Cerebellar cortex (tissue), 1 donor: ENCODE data around the gene ARL6IP4.

Experiments
- DNase-seq: peaks from one replicate; pipeline ENCODE4 v3.0.0-alpha.2; 2015; ENCODE audit warnings: low spot score

ARL6IP4 gene

DNA sequence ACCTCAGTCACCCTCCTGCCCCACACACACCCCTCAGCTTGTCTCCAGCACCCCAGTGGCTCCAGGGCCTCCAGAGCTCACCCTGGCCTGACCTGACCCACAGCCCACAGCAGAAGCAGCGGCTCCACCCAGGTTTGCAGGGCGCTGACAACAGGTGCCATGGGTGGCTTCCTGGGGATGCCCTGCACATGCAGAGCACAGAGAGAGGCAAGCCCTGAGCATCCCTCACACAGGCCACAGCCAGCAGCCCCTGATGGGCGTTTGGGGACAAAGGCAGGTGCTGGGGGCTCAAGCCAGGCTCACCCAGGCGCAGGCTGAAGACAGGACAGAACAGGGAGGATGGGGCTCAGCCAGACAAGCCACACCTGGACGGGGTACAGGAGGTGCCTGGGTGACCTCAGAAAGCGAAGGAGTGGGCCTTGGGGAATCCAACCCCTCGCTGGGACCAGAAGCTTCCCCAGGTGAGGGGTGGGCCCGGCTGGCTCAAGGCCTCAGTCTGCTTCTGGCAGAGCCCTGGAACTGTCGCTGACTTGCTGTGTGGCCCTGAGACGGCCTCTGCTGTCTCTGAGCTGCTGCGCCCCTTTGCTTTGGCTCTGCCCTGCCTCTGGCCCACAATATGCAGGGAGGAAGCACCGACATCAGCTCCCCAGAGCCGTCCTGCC lies 10.6 kb downstream of the ARL6IP4 start:
- no peak for DNase-seq

DNA sequence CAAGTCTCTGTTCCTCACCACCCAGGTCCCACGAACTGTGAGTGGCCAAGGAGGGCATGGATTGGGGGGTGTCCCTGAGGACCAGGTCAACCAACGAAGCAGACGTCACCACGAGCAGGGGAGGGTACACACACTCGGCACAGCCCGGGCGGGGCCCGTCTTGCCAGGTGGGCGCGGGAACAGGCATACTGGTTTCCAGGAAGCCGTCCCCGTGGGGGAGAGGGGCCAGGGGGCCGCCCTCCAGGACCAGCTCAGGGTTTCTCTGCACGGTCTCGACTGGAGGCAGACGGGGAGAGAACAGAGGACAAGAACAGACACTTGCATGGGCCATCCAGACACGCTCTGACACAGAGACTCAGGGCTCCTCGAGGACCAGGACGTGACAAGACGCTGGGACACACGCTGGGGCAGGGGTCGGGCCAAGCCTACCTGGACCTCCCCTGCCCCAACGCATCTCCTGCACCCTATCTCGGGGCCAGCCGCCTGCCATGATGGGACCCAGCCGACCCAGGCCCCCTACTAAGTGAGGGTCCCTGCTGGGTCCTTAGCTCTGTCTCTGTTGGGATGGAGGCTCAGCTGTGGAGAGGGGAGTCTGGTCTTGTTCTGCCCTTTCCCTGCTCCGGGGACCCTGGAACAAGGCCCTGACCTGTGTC lies 11.3 kb downstream of the ARL6IP4 start:
- no peak for DNase-seq

DNA sequence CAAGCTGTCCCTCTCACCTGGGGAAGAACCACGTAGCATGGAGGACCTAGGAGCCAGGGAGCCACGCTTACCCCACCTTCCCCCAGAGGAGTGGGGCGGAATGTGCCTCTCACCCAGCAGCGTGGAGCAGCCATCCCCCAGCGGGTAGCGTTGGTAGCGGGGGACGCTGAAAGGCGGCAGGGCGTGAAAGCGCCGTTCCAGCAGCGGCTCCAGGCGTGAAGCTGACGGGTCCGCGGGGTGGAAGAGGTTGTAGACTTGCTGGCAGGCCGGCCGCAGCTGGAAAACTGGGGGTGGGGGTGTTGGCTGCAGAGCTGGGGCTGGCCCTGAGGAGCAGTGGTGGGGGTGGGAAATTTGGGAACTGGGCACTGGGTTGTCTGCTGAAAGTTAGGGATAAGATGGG lies 11.9 kb downstream of the ARL6IP4 start:
- no peak for DNase-seq

DNA sequence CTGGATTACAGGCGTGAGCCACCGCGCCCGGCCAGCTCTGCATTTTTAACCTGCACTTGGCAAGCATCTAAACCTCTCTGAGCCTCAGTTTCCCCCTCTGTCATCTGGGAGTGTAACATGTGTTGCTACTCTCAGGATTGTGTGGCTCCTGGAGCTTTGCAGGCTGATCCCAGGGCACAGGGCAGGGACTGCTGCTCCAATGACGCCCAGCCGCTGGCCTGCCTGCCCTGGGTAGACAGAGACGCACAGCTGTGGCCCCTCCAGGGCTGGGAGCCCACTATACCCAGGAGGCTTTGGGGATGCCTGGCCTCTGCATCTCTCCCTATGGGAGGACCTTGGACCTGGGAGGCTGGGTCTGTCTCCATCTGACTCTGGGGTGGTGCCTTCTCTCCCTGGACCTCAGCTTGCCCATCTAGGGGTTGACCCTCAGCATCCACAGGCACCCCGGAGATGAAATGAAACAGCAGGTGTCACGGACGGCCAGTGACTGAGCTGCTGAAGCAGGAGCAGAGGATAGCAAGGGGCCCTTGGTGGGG lies 13.7 kb downstream of the ARL6IP4 start:
- DNase-seq: no peak

DNA sequence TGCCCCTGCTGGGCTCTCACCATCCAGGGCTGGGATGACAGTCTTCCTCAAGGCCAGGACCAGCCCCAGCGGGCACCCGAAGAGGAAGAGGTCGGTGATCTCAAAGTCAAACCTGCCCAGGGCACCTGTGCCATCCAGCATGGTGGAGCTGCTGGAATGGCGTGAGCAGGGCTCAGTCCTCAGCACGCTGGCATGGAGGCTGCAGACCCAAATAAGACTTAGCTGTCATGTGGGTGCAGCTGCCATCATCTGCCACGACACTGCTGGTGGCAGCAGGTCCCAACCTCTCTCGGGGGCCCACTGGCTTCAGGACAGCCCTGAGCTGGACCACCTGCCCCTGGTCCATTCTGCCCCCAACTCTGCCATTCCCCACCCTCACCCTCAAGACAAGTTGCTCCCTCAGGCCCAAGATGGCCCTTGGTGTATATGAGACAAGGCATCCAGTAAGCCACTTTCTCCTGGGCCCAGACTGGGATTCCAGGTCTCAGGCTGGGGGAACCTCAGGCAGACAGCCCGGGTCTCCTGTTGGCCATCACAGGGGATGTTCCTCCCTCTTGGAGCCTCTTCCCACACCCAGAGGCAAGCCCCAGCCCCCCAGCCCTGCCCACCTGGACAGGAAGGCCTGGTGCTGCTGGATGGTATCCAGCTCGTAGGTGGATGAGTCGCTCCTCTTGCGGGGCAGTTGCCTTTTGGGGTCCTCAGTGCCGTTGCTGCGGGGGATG lies 14.5 kb downstream of the ARL6IP4 start:
- no peak for DNase-seq

DNA sequence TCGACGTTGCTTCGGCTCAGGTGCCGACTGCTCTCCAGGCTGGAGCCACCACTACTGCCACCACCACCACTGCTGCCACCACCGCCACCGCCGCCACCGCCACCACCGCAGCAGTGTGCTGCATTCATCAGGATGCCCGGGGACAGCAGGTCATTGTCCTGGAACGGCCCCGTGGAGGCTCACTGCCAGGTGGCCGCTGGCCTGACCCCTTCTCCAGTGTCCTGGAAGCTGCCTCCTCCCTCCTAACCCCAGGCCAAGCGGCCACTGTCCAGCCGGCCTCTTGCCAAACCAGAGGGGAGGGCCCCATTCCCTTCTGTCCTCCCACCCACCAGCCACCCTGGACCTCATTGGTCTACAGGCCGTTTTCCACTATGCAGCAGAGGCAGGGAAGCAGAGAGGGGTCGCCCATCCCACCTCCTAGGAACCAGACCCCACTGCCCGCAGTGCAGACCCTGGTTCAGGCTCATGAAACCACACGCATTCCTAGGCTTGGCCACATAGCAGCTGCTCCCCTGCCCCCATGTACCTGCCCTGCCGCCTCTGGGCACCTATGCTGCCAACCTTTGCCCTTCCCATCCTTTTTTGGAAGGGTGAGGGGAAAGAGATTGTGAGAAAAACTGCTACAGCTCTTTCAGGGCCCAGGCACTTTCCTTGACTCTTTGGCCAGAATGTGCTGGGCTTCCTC lies 15.2 kb downstream of the ARL6IP4 start:
- DNase-seq: no peak

DNA sequence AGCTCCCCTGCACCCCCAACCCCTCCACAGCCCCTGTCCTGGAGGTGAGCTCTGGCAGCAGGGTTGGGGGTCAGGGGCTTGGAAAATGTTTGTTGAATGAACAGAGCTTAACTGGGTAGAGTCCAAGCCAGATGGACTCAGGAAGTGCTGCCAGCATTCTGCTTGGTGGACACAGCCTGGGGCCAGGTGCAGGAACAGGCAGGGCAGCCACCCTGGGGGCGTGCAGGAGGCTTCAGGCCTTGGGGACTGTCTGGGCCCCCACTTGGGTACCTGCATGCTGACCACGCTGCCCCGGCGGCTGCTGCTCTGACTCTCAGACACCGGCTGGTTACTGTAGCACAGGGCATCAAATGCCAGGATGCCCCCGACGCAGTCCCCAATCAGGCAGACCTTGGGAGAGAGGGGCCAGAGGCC lies 15.7 kb downstream of the ARL6IP4 start:
- peak; percentile 35 for DNase-seq

DNA sequence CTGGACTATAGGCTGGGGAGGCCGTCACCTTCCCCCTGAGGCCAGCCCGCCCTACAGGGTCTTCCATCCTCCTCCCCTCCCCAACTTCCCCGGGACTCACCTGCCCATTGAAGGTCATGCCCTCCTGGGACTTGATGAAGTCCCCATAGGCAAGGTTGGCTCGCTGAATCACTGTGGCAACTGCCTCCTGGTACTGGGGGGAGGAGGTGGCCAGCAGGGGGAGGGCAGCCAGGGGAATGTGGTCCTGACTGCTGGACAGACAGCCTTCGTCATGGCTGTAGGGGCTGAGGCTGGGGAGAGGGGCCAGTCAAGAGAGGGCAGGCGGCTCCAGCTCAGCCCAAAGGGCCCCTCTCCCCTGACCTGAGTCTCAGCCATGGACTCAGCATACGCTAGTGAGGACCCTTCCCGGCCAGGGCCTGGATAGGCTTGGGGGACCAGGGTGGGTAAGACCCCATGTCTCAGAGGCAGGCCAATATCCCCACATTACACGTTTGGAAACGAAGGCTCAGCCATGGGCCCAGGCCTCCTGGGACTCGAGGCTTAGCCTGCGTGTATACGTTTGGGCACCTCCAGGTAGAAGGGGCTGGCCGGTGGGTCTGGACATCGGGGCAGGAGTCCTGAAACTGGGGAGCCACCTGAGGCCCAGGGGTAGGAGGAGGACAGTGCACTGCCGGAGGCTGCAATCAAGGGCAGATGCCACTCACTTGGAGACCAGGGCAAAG lies 16.3 kb downstream of the ARL6IP4 start:
- no peak for DNase-seq

DNA sequence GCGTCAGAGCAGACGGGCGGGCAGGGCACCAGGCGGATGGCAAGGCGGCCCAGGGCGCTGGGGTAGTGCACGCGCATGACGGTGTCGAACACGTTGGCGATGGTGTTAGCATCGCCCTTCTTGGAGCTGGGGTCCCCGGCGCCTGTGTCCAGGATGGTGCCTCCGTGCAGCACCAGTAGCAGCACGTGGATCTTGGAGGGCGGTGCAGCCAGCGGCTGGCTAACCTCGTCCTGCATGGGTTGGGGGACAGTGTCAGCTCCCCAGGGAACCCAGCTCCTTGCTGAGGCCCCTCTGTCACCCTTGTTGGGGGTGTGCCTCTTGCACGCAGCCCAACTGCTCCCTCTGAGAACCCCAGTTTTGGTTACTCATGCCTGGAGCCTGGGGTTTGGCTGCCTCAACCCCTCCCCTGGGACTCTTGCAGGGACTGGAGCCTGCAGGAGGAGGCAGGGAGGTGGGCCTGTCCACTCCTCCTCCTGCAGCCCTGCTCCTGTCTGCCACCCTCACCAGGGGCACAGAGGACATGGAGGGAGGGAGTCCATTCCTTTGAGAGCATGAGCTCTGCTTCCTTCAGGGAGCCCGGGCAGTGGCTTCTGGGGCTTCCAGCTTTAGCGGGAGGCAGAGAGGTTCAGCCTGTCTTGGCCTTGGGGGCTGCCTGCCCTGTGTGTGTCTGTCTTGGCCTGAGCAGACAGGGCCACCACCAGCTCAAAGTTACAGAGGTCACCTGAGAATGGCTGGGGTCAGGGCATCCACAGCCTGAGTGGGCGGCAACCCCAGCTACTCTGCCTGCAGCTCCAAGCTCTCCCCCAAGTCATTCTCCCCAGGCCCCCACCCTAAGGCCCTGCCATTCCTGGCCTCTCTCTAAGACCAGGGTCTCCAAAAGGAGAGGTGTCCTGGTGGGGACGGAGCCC lies 17.1 kb downstream of the ARL6IP4 start:
- DNase-seq: no peak

DNA sequence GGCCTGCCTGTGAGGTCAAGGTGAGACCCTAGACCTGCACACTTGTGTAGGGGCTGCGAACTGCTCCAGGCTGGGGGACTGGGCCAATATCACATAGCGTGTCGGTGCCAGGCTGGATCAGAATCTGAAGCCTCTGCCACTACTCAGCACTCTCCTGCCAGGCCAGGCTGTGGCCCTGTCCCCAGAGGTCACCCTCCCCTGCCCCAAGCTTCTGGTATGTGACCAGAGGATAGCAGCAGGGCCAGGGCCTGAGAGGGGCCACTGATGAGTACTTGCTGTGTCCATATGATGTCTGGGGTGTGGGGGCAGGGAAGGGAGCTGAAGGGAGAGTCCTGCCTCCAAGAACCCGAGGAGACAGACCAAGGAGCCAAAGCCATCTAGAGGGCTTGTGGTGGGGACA lies 17.8 kb downstream of the ARL6IP4 start:
- no peak for DNase-seq

DNA sequence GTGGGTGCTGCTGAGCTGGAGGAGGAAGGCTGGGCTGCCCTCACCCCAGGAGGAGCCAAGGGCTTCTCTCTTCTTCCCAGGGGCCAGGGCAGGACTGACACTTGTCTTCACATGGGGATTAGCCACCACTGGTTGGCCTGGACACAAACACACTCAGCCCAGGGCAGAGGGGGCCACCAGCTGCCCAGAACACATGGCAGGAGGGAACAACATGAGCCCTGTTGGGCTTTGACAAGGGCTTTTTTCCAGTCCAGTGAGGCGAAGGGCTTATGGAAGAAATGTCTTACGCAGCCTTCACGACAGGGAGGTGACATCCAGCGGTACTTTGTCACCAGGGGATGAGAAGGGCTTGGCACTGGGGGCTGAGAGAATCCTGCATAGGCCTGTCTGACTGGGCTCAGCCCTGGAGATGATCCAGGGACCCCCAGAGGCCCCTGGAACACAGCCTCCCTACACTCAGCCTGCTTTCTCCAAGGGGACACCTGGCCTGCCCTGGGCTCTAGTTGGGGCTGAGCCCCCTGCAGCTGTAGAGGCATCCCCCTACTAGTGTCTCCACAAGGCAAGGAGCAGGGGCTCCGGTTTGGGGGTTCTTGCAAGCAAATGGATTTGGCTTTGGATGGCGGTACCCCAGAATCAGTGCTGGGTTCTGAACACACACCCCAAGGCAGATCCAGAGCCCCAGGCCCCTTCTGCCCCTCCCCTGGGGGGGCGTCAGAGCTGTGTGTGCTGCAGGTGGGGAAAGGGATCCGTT lies 18.9 kb downstream of the ARL6IP4 start:
- DNase-seq: no peak

DNA sequence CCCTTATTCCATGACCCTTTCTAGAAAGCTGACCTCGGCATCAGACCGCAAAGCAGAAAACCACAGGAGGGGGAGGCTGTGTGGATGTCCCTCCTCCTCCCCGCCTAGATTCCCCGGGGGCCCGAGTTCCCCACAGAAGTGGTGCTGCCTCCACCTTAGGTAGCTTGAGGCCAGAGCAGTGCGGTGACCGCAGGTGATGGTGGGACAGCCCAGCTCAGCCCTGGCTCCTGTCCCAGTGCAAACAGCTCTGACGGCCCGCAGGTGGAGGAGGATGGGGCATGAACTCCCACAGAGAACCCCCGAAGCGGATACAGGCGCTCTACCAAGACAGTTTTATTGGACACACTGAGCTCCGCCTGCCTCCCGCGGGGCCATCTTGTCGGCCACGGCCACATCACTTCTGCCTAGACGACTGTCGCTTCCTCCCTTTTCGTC lies 19.5 kb downstream of the ARL6IP4 start:
- no peak for DNase-seq

DNA sequence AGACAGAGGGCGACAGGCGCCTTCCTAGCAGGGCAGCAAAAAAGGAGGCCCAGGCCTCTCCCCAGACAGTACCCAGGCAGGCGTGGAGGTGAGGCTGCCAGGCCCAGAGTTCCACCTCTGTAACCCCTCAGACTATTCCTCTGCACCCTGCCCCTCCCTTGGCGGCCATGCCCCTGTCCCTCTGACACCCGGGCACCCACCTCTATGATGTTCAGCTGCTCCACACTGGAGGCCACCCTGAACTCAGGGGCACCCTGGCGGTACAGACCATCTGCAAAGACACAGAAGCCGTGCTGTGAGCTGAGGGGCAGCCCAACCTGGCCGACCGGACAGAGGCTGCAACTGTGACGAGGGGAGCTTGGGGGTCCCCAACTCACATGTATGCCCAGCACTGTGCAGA lies 20.1 kb downstream of the ARL6IP4 start:
- no peak for DNase-seq

DNA sequence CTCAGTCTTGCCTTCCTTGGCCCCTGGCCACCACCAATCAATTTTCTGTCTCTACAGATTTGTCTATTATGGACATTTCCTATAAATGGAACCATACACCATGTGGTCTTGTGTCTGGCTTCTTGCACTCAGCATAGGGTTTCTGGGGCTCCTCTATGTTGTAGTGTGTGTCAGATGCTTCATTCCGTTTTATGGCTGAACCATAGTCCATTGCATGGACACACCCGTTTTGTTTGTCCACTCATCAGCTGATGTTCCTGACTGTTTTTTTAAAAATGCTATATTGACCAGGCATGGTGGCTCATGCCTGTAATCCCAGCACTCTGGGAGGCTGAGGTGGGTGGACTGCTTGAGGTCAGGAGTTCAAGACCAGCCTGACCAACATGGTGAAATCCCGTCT lies 21.0 kb downstream of the ARL6IP4 start:
- no peak for DNase-seq

DNA sequence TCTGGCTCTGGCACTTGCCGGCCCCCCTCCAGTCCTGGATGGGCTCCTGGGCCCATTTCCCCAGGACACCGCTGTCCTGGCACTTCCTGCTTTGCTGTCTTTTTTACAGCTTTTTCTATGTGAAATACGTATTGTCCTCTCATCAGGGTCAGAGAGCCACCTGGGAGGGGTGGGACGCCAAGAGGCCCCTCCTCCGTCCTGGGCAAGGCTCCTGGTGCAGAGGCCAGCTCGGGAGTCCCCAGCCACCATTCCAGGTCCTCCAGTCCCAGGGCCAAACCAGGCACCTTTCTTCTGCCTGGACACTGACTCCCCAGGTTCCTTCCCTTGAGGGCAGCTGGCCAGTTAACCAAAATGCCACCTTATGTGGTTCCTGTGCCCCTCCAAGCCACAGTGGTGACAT lies 22.8 kb downstream of the ARL6IP4 start:
- no peak for DNase-seq

DNA sequence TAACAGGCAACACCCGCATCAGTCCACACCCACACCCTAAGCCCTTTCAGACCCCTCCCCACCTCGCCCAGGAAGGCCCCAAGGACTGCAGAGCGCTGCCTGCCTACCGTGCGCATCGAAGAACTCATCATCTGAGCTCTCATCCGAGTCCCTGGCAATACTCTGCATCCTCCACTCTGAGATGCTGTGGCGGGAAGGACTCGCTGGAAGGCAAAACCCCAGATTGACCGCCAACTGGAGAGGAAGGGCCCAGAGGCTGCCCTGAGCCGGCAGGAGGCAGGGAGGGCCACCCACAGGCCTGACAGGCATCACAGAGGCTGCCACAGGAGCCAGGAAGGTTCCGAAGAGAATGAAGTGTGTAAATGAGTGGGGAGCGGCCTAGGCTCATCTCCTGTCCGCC lies 23.8 kb downstream of the ARL6IP4 start:
- DNase-seq: no peak

DNA sequence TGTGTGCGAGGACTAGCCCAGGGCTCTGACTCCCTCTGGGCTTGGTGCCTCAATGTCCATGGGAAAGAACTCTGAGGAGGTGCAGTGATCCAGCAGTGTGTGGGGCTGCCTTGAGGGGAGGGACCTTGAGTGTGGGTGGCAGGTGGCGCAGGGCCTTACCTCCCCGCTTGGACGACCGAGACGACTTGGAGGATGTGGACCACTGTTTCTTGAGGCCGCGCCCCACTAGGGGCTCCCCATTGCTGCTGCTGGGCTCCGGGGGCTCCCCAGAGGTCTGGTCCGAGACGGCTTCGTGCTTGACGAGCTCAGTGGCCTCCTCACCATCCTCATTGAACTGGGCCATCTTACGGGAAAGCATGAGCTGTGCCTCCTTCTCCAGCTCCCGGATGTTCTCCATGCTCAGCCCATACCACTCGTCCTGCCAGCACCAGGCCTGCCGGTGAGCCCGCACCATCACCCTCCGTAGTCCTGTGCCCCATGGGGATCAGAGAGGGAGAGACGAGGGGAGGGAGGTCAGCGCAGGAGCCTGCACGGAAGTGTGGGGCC lies 24.7 kb downstream of the ARL6IP4 start:
- DNase-seq: no peak

DNA sequence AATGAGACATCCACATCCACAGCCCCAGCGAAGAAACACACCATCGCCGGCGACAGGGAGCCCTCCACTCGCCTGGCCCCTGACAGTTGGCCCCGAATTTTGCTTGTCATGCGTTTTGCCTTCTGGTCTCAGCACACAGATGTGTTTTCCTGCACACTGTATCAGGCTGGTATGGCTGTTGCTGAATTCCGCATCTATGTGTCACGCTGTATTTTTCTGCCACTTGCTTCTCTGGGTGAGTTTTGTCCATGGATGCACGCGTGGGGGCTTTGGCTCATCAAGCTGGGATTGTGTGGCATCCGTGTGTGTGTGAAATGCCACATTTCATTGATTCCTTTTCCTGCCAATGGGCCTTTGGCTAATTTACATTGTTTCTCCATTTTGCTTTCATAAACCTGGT lies 26.5 kb downstream of the ARL6IP4 start:
- no peak for DNase-seq

DNA sequence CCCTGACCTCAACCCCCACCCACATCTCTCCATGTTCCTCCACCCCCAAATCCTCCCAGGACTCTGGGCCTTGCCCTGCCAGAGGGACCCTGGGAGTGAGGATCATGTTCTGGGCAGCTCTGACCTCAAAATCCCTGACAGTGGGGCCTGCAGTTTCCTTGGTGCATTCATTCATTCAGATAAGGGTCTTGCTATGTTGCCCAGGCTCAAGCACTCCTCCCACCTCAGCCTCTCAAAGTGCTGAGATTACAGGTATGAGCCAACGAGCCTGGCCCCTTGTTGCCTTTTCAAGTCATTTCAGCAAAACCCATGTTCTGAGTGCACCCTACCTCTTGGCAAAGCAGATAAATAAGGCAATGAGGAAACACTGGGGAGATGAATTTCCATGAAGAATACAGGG lies 29.6 kb downstream of the ARL6IP4 start:
- DNase-seq: no peak

DNA sequence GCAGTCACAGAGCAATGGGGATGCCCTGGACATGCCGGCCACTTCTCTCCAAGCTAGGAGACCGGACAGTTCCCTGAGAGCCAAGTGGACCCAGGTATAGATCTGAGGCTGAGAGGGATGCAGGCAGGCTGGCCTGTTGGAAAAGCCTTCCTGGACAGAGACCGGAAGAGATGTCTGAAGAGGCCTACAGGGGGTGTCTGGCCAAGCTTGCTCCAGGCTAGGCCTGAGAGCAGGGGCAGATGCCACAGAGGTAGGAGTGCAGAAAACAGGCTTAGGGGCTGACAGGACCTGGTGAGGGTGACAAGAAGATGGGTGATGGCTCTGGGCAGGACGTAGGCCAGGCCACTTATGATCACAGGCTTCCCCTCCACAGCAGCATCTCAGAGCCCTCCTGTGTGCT lies 30.2 kb downstream of the ARL6IP4 start:
- DNase-seq: no peak
